GM12878 (cell line): ENCODE measurements around the gene SEPHS1. TPM values are rescaled to one million over a fixed set of nuclear protein-coding genes. Genes with fewer than 3 reads are reported as not detected.

Experiments used
- ATAC-seq: fragments of 200-7000 bp; cut with Tn5 transposase; 3 replicates; pipeline ENCODE4 v1.9.1; 2020; ENCODE audit warnings: mild to moderate bottlenecking, moderate library complexity
- BruUV-seq: library from RNA; stranded (reverse); fragments of 400-500 nt; replicated peaks from 2 replicates; lab custom pipeline; 2021; lab: Mats Ljungman, UMichigan
- CTCF ChIA-PET: fragments of 300-600 bp; sonication (Branson Sonifier 250); formaldehyde crosslinking; extraction: SDS; loops from one replicate; lab custom pipeline; 2021; ENCODE audit warnings: inconsistent platforms; lab: Yijun Ruan, JAX
- POLR2A ChIA-PET: fragments of 350-600 bp; formaldehyde crosslinking; extraction: SDS; loops from one replicate; lab custom pipeline; 2021; ENCODE audit warnings: inconsistent platforms; lab: Charles Lee
- RAD21 ChIA-PET: fragments of 300-600 bp; sonication (Branson Sonifier 250); formaldehyde crosslinking; loops from one replicate; lab custom pipeline; 2023; ENCODE audit warnings: antibody characterized with exemption; ENCODE audit not compliant: unreplicated experiment; lab: Charles Lee
- SMC1A ChIA-PET: fragments of 300-600 bp; sonication (Branson Sonifier 250); formaldehyde crosslinking; loops from one replicate; lab custom pipeline; 2023; ENCODE audit not compliant: unreplicated experiment, uncharacterized antibody; lab: Charles Lee
- DNase-seq: peaks from one replicate; pipeline ENCODE4 v3.0.0-alpha.2; 2011; ENCODE audit warnings: low read depth, low spot score
- FAIRE-seq: peaks from 3 replicates; lab custom pipeline; 2011; peaks lifted over from hg19 to GRCh38; lab: Jason Lieb, UNC
- H2AFZ ChIP-seq: 2 replicates; pipeline ENCODE4 v1.6.0; 2011; ENCODE audit warnings: low read depth, low read length, control low read depth; ENCODE audit not compliant: control insufficient read depth
- H3K27ac ChIP-seq: 2 replicates; pipeline ENCODE4 v1.5.1; 2011; ENCODE audit warnings: control low read depth; ENCODE audit not compliant: control insufficient read depth, insufficient read depth
- H3K27me3 ChIP-seq, 2 experiments: replicated peaks in 1 of 2; 2 replicates each; pipeline versions ENCODE4 v1.6.0 to v1.6.1; 2011; ENCODE audit warnings: low read length in 1 of 2; ENCODE audit not compliant: control insufficient read depth in 2 of 2, insufficient read depth in 2 of 2
- H3K36me3 ChIP-seq, 2 experiments: 2 replicates each; pipeline ENCODE4 v1.5.1; 2011; ENCODE audit warnings: low read length in 1 of 2; ENCODE audit not compliant: control insufficient read depth in 2 of 2, insufficient read depth in 2 of 2
- H3K4me1 ChIP-seq: 2 replicates; pipeline ENCODE4 v1.6.1; 2011; ENCODE audit warnings: mild to moderate bottlenecking, low read length, moderate library complexity, mixed read lengths; ENCODE audit not compliant: control insufficient read depth, insufficient read depth
- H3K4me2 ChIP-seq: 2 replicates; pipeline ENCODE4 v1.6.0; 2011; ENCODE audit warnings: control low read depth; ENCODE audit not compliant: control insufficient read depth, insufficient read depth
- H3K4me3 ChIP-seq: fragments of 200-600 bp; sonication (generic); 2 replicates; pipeline ENCODE4 v1.5.1; 2016
- H3K79me2 ChIP-seq: 2 replicates; pipeline ENCODE4 v1.6.0; 2011; ENCODE audit warnings: low read length; ENCODE audit not compliant: control insufficient read depth, insufficient read depth
- H3K9ac ChIP-seq: 2 replicates; pipeline ENCODE4 v1.8.0; 2011; ENCODE audit warnings: low read length, control low read depth, mixed read lengths; ENCODE audit not compliant: control insufficient read depth, insufficient read depth
- H3K9me3 ChIP-seq: replicated peaks from 3 replicates; pipeline ENCODE4 v1.5.1; 2011; ENCODE audit warnings: mild to moderate bottlenecking, low read length; ENCODE audit not compliant: control insufficient read depth, insufficient read depth
- H4K20me1 ChIP-seq: 2 replicates; pipeline ENCODE4 v1.6.0; 2011; ENCODE audit not compliant: control insufficient read depth, insufficient read depth
- CHD4 ChIP-seq: fragments of 200-600 bp; sonication (generic); IDR thresholded peaks from 2 replicates; pipeline ENCODE4 v1.6.1; 2016; ENCODE audit warnings: mild to moderate bottlenecking
- DPF2 ChIP-seq: fragments of 450-650 bp; IDR thresholded peaks from 2 replicates; pipeline ENCODE4 v1.6.1; 2017; ENCODE audit warnings: mild to moderate bottlenecking
- PAX5 ChIP-seq: IDR thresholded peaks from 2 replicates; pipeline ENCODE4 v1.6.1; 2011; ENCODE audit warnings: low read depth, low read length, borderline replicate concordance
- RFX5 ChIP-seq: IDR thresholded peaks from 2 replicates; pipeline ENCODE4 v1.6.1; 2011; ENCODE audit warnings: low read depth, low read length, improper control_type of control experiment
- SMAD1 ChIP-seq: fragments of 450-650 bp; IDR thresholded peaks from 2 replicates; pipeline ENCODE4 v1.6.1; 2018; ENCODE audit warnings: mild to moderate bottlenecking, low read depth; ENCODE audit not compliant: partially characterized antibody
- WGBS: methylation state at CpG from one replicate; pipeline ENCODE4 v1.1.6; 2016; ENCODE audit warnings: low lambda C conversion rate; ENCODE audit not compliant: insufficient replicate concordance, insufficient coverage; ENCODE audit errors: missing lambda C conversion rate; 5-methylcytosine and 5-hydroxymethylcytosine counted together
- in situ Hi-C: fragments of 300-500 bp; cut with MboI; formaldehyde crosslinking; loops from 9 replicates; pipeline ENCODE4 v1.14.3; 2018; ENCODE audit warnings: mixed read lengths
- intact Hi-C: fragments of 100-400 bp; cut with micrococcal nuclease; formaldehyde crosslinking; loops from one replicate; pipeline ENCODE4 v1.14.2; 2022; ENCODE audit not compliant: unreplicated experiment
- polyA plus RNA-seq, 11 experiments: library from polyadenylated mRNA; depleted of rRNA in 4 of 11; unstranded in 6 of 11; stranded (reverse) in 5 of 11; fragments of >200 nt; fragmentation: Nextera tagmentation in 4 of 11; fragmentation: Illumina TruSeq in 1 of 11; extraction: Ambion mirVana in 4 of 11; extraction: Trizol in 1 of 11; gene quantifications; 1 replicate in 1 of 11; 2 replicates in 10 of 11; pipeline versions ENCODE4 v1.2.1 to v1.2.3, GENCODE V29; 2011 to 2016; ENCODE audit warnings: inconsistent platforms in 2 of 11, missing spikeins in 2 of 11, low read depth in 1 of 11
- total RNA-seq, 4 experiments: library from RNA; depleted of rRNA in 3 of 4; stranded (reverse); fragments of >200 nt in 3 of 4; fragmentation: Illumina TruSeq in 1 of 4; extraction: Trizol in 1 of 4; gene quantifications; 2 replicates each; pipeline versions ENCODE4 v1.2.1 to v1.2.3, GENCODE V29; 2013 to 2021
- TF ChIP-seq, protein P1 (sequence below): fragments of 150-350 bp; IDR thresholded peaks from 2 replicates; pipeline ENCODE4 v1.6.1; 2014; ENCODE audit warnings: mild to moderate bottlenecking, low read depth, low read length
- TF ChIP-seq, protein P2 (sequence below): fragments of 450-650 bp; IDR thresholded peaks from 2 replicates; pipeline ENCODE4 v1.6.1; 2016; ENCODE audit warnings: mild to moderate bottlenecking
- TF ChIP-seq, protein P3 (sequence below): fragments of 450-650 bp; IDR thresholded peaks from 2 replicates; pipeline ENCODE4 v1.6.1; 2016; ENCODE audit warnings: mild to moderate bottlenecking

The SEPHS1 gene
- total and polyA plus RNA-seq, 10 of the 15 experiments (the other 5 are each of a cell fraction or from before 2014, with no cell fraction given) = 14.7 to 85.4 (median 48.5) TPM

DNA sequence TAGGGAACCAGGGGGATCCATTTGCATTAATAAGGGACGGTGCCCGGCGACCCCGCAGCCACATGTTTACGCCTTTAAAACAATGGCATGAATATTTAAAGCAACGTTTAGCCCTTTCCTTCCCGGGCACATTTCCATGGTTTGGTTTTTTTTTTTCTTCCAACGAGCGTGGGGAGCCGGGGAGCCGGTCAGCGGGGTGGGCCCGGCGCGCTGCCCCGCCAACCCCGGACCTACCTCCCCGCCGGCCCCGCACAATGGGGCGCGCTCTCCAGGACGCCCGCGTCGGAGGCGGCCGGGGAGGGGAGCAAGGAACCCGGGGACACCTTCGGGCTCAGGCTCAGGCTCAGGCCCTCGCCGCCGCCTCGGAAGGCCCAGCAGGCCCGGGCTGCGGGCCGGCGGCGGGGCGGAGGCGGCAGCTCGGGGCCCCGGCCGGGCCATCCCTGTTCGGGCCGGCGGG, 1.0 kb downstream of the SEPHS1 start (continued):
- no peak for TF ChIP-seq SMAD1
- TF ChIP-seq, protein P1, sequence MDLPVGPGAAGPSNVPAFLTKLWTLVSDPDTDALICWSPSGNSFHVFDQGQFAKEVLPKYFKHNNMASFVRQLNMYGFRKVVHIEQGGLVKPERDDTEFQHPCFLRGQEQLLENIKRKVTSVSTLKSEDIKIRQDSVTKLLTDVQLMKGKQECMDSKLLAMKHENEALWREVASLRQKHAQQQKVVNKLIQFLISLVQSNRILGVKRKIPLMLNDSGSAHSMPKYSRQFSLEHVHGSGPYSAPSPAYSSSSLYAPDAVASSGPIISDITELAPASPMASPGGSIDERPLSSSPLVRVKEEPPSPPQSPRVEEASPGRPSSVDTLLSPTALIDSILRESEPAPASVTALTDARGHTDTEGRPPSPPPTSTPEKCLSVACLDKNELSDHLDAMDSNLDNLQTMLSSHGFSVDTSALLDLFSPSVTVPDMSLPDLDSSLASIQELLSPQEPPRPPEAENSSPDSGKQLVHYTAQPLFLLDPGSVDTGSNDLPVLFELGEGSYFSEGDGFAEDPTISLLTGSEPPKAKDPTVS = no peak
- no peak for TF ChIP-seq CHD4
- TF ChIP-seq PAX5 = no peak
- TF ChIP-seq, all 136 proteins: peak for 4

DNA sequence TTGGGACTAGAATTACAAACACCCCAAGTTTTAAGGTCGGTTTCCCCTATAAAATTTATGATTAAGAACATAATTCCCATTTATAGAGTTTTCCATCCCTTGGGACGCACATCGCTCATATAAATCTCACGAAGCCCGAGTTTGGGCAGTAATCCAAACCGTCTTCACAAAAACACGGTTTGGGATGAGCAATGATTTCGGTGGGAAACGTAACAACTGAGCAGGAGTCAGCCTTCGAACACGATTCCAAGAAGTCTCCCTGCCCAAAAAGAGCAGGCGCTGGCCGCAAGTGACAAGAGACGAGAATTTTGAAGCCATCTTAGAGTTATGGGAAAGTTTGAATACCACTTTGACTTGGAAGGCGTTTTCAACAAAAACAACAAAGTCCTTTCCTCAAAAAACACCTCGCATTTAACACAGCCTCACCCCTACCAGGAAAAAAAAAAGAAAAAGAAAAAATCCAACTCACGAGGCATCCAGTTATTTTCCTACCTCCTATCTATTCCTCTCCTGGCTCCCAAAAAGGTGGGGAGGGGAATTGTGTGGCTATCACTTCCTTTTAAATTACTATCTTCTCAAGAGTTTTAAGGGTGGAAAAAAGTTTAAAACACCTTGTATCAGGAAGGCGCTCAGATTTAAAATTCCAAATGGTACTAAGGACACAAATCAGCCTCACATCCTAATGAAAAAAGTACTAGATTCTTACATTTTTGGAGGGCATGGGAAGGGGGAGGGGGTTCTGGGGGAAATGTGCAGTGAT, 1.6 kb downstream of the SEPHS1 start:
- peak; percentile 38 for FAIRE-seq
- in situ Hi-C loops = no loop called here
- SMC1A ChIA-PET = no interaction called here

More for the DNA sequence above, 1.6 kb downstream of the SEPHS1 start:
- H3K9me3 ChIP-seq = no peaks in the 10 kb centered on the region
- POLR2A ChIA-PET = no interaction called here
- no peaks in the 10 kb centered on the region for H3K27me3 ChIP-seq
- no peak for DNase-seq
- ATAC-seq = no peak
- peak overlapping the region; percentile 16; the same call in 1 of the 2 replicates for H2AFZ ChIP-seq
- peaks cover 0 to 4% of the 10 kb centered on the region in 2 experiments; a peak in 1 of 4 replicates for H3K36me3 ChIP-seq
- peaks cover 9% of the 10 kb centered on the region for H3K4me1 ChIP-seq
- CTCF ChIA-PET = no interaction called here
- peak overlapping the region; percentile 80 for H3K4me3 ChIP-seq
- peak overlapping the region; percentile 44 for H3K4me2 ChIP-seq
- BruUV-seq = TSS peak; percentile 72
- H3K27ac ChIP-seq = peak overlapping the region; percentile 77
- WGBS = 60% methylated on average over 18 of the region's 18 CpGs
- TF ChIP-seq DPF2 (no peak), RFX5 (no peak)
- TF ChIP-seq, protein P2, sequence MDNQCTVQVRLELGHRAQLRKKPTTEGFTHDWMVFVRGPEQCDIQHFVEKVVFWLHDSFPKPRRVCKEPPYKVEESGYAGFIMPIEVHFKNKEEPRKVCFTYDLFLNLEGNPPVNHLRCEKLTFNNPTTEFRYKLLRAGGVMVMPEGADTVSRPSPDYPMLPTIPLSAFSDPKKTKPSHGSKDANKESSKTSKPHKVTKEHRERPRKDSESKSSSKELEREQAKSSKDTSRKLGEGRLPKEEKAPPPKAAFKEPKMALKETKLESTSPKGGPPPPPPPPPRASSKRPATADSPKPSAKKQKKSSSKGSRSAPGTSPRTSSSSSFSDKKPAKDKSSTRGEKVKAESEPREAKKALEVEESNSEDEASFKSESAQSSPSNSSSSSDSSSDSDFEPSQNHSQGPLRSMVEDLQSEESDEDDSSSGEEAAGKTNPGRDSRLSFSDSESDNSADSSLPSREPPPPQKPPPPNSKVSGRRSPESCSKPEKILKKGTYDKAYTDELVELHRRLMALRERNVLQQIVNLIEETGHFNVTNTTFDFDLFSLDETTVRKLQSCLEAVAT = peak; percentile 10; the same call in 1 of the 2 replicates
- TF ChIP-seq, protein P3, sequence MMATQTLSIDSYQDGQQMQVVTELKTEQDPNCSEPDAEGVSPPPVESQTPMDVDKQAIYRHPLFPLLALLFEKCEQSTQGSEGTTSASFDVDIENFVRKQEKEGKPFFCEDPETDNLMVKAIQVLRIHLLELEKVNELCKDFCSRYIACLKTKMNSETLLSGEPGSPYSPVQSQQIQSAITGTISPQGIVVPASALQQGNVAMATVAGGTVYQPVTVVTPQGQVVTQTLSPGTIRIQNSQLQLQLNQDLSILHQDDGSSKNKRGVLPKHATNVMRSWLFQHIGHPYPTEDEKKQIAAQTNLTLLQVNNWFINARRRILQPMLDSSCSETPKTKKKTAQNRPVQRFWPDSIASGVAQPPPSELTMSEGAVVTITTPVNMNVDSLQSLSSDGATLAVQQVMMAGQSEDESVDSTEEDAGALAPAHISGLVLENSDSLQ = no peak
- H4K20me1 ChIP-seq = no peaks in the 10 kb centered on the region
- peak overlapping the region; percentile 82 for H3K9ac ChIP-seq
- RAD21 ChIA-PET = no interaction called here
- intact Hi-C loops = loop anchor here (5.0 kb wide), 1 partner anchor 244 kb away; the partner anchor contains the start of gene OPTN
- H3K79me2 ChIP-seq = peaks cover 53% of the 10 kb centered on the region
